ENCODE measurements around the gene ECPAS.
"Not testable (repeated sequence)": the region's sequence is repeated elsewhere in the genome, so short reads cannot be mapped to it uniquely, and the experiment has no call there.

Gene ECPAS

DNA sequence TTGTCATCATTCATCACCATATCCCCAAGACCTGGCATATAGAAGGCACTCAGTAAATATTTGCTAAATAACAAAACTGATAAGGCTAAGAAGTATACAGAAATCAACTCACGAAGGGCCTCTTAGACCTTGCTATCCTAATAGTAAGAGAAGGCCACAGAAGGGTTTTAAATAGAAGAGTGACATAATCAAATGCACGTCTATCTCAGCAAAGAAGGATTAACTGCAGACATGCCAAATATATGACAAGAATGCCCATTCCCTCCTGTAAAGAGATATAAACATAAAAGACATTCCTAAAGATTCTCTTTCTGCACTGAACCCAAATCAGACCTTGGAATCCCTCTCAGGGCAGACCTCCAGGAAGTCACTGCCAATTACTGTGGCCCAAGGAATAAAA is 34.1 kb downstream of the ECPAS start:
- H3K27me3 Mint-ChIP-seq (ENCODE audit: low read depth), result no peaks in the 10 kb centered on the region
- H3K4me1 Mint-ChIP-seq, result peaks cover 26% of the 10 kb centered on the region
- no peaks in the 10 kb centered on the region for H3K9me3 Mint-ChIP-seq
- TF ChIP-seq CTCF (IDR thresholded peaks at IDR 0.05; ENCODE audit: unreplicated experiment in 3 of 3), result no peak
- peaks cover 36% of the 10 kb centered on the region for H3K36me3 Mint-ChIP-seq (ENCODE audit: low read depth)
- H3K27ac Mint-ChIP-seq, result peak overlapping the region; percentile 38 to 62 (median 54)
- peak overlapping the region in 1 of 3 experiments; percentile 61 for H3K4me3 Mint-ChIP-seq

- no peak overlapping the region for H3K4me3 Mint-ChIP-seq
- peaks cover 38% of the 10 kb centered on the region for H3K36me3 Mint-ChIP-seq (ENCODE audit: low read depth)
- TF ChIP-seq CTCF (IDR thresholded peaks at IDR 0.05; ENCODE audit: unreplicated experiment in 3 of 3), result no peak
- H3K9me3 Mint-ChIP-seq, result no peaks in the 10 kb centered on the region
- H3K27me3 Mint-ChIP-seq (ENCODE audit: low read depth), result no peaks in the 10 kb centered on the region
- peak overlapping the region in 2 of 3 experiments; percentile 38 to 62 for H3K27ac Mint-ChIP-seq
- H3K4me1 Mint-ChIP-seq, result peaks cover 26% of the 10 kb centered on the region
Observed at GRCh38 chr9:111449705-111450104, 34.5 kb downstream of the ECPAS start.

GRCh38 chr9:111445799-111446198 is 38.4 kb downstream of the ECPAS start:
- H3K36me3 Mint-ChIP-seq (ENCODE audit: low read depth), result peaks cover 60% of the 10 kb centered on the region
- H3K4me3 Mint-ChIP-seq; H3K27ac Mint-ChIP-seq; H3K9me3 Mint-ChIP-seq; H3K27me3 Mint-ChIP-seq (ENCODE audit: low read depth): not testable (repeated sequence)
- H3K4me1 Mint-ChIP-seq, result peaks cover 21% of the 10 kb centered on the region

GRCh38 chr9:111443454-111443853 is 40.7 kb downstream of the ECPAS start:
- Mint-ChIP-seq H3K4me3 (no peak overlapping the region), H3K4me1 (peaks cover 28% of the 10 kb centered on the region), H3K27ac (no peak overlapping the region), H3K9me3 (no peaks in the 10 kb centered on the region), H3K27me3 (ENCODE audit: low read depth) (no peaks in the 10 kb centered on the region), H3K36me3 (ENCODE audit: low read depth) (peaks cover 71% of the 10 kb centered on the region)
- TF ChIP-seq CTCF (IDR thresholded peaks at IDR 0.05; ENCODE audit: unreplicated experiment in 3 of 3), result no peak

GRCh38 chr9:111442360-111443027 is 41.7 kb downstream of the ECPAS start:
- H3K9me3 Mint-ChIP-seq, result no peaks in the 10 kb centered on the region
- H3K4me1 Mint-ChIP-seq, result peaks cover 32% of the 10 kb centered on the region
- no peaks in the 10 kb centered on the region for H3K27me3 Mint-ChIP-seq (ENCODE audit: low read depth)
- peak overlapping the region in 1 of 3 experiments; percentile 29 for H3K27ac Mint-ChIP-seq
- H3K4me3 Mint-ChIP-seq, result no peak overlapping the region
- TF ChIP-seq CTCF (IDR thresholded peaks at IDR 0.05; ENCODE audit: unreplicated experiment in 3 of 3), result no peak
- H3K36me3 Mint-ChIP-seq (ENCODE audit: low read depth), result peaks cover 74% of the 10 kb centered on the region

GRCh38 chr9:111440226-111440625 is 44.0 kb downstream of the ECPAS start:
- peak overlapping the region; percentile 6 to 76 (median 45) for H3K27ac Mint-ChIP-seq
- H3K4me3 Mint-ChIP-seq, result no peak overlapping the region
- peaks cover 69% of the 10 kb centered on the region for H3K36me3 Mint-ChIP-seq (ENCODE audit: low read depth)
- H3K27me3 Mint-ChIP-seq (ENCODE audit: low read depth), result no peaks in the 10 kb centered on the region
- TF ChIP-seq CTCF (IDR thresholded peaks at IDR 0.05; ENCODE audit: unreplicated experiment in 3 of 3), result no peak
- H3K4me1 Mint-ChIP-seq, result peaks cover 42% of the 10 kb centered on the region
- no peaks in the 10 kb centered on the region for H3K9me3 Mint-ChIP-seq
